H1 (cell line): ENCODE data around the gene ZFHX2. TPM values are rescaled to one million over a fixed set of nuclear protein-coding genes. Genes with fewer than 3 reads are reported as not detected.

ENCODE experiments used
- RBBP5 ChIP-seq: IDR thresholded peaks from 2 replicates; pipeline ENCODE4 v1.7.1; 2012; ENCODE audit warnings: low read depth, mild to moderate bottlenecking, inconsistent platforms, low read length, moderate library complexity, borderline replicate concordance
- SAP30 ChIP-seq: fragments of 300-600 bp; sonication (generic); IDR thresholded peaks from 2 replicates; pipeline ENCODE4 v1.7.1; 2012; ENCODE audit warnings: low read length, moderate library complexity, mild to moderate bottlenecking, inconsistent platforms; ENCODE audit not compliant: insufficient read depth, insufficient replicate concordance
- polyA plus RNA-seq, 7 experiments: library from polyadenylated mRNA; depleted of rRNA in 3 of 7; stranded (reverse) in 5 of 7; unstranded in 2 of 7; fragments of >200 nt in 5 of 7; fragments of 200-250 nt in 2 of 7; gene quantifications; 1 replicate in 5 of 7; 2 replicates in 1 of 7; 4 replicates in 1 of 7; pipeline versions ENCODE4 v1.2.1 to v1.2.3, GENCODE V29; 2011 to 2013; ENCODE audit warnings: missing spikeins in 2 of 7, mixed read lengths in 2 of 7
- total RNA-seq: library from RNA; stranded (reverse); fragmentation: NEBNext Ultra II Directional; extraction: Animal tissue kit (Norgen Biotek cat#: 25700); gene quantifications from 2 replicates; pipeline ENCODE4 v1.2.1, GENCODE V29; 2021

Gene ZFHX2
- total and polyA plus RNA-seq, 2 of the 8 experiments (the other 6 are each of a cell fraction or from before 2014, with no cell fraction given), result 2.7 to 27.0 TPM

DNA sequence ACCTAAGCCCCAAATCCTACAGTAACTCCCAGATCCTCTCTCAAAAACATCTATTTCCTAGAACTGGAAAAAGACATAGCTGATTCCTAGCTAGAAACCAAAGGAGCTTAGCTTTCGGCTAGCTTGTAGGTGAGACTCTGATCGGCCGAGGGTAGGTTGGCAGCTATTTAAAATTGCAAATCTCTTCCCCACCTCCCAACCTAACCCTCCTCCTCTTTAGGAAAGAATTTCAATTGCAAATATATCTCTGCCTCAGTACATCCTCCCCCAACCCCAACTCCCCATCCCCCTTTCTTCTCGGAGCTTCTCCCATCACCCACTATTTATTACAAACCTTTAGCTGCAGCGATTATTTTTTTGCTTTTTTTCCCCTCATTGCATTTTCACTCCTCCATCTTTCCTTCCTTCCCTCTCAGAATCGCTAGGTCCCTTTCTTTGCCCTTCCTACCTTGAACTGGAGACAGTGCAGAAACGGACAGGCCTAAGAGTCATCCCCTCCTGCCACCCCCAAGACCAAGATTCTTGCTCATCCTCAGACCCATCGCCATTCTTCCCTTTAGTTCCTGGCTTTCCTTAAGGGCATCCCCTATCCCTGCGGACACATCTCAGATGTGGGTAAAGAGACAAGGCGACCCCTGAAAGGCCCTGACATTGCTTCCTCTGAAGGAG, 13.4 kb downstream of the ZFHX2 start (continued):
- peak; percentile 66; the same call in 1 of the 2 replicates for TF ChIP-seq RBBP5
- no peak for TF ChIP-seq SAP30
